Osteocyte (in vitro differentiated cells): ENCODE results near the gene P2RY4. TPM values are rescaled to one million over a fixed set of nuclear protein-coding genes. Genes with fewer than 3 reads are reported as not detected.

ENCODE experiments used
- DNase-seq: peaks from one replicate; pipeline ENCODE4 v3.0.0; 2021; ENCODE audit warnings: mixed read lengths; ENCODE audit not compliant: unreplicated experiment; ENCODE audit errors: extremely low spot score
- H3K27ac Mint-ChIP-seq: one replicate; pipeline ENCODE4 v1.8.0; 2021; ENCODE audit warnings: mild to moderate bottlenecking, mixed read lengths; ENCODE audit not compliant: unreplicated experiment
- H3K27me3 Mint-ChIP-seq: one replicate; pipeline ENCODE4 v1.8.0; 2021; ENCODE audit warnings: mixed read lengths; ENCODE audit not compliant: unreplicated experiment
- H3K36me3 Mint-ChIP-seq: one replicate; pipeline ENCODE4 v1.8.0; 2021; ENCODE audit warnings: mixed read lengths; ENCODE audit not compliant: unreplicated experiment
- H3K4me1 Mint-ChIP-seq: one replicate; pipeline ENCODE4 v1.8.0; 2021; ENCODE audit warnings: mixed read lengths; ENCODE audit not compliant: unreplicated experiment
- H3K4me3 Mint-ChIP-seq: one replicate; pipeline ENCODE4 v1.8.0; 2021; ENCODE audit warnings: mild to moderate bottlenecking, moderate library complexity, mixed read lengths; ENCODE audit not compliant: unreplicated experiment
- H3K9me3 Mint-ChIP-seq: one replicate; pipeline ENCODE4 v1.8.0; 2021; ENCODE audit warnings: mixed read lengths; ENCODE audit not compliant: unreplicated experiment
- total RNA-seq: library from RNA; stranded (reverse); gene quantifications from 2 replicates; pipeline ENCODE4 v1.2.1, GENCODE V29; 2021
- TF ChIP-seq, protein P1 (sequence below): fragments of 200-600 bp; sonication (generic); IDR thresholded peaks from 2 replicates; pipeline ENCODE4 v1.5.0; 2021; ENCODE audit warnings: antibody characterized with exemption, mild to moderate bottlenecking, moderate library complexity

Gene P2RY4
- total RNA-seq, 1 donor from 2014 or later = 0.27 TPM

DNA sequence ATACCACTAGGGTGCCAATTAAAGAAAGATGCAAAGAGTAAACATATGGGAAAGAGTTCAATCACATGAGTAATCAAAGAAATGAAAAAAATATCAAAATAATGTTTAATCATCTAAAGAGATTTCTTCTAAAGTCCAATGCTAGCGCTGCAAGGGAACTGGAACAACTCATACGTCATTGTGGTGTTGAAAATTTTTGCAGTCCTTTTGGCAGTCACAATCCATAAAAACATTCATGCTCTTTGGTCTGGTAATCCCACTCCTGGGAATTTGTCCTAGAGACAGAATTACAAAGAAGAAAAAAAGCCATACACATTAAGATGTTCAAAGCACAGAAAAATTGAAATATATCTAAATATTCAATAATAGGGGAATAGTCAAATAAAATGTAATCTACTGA lies 4.6 kb downstream of the P2RY4 start:
- DNase-seq = no peak
- no peak overlapping the region for H3K4me3 Mint-ChIP-seq
- peaks cover 17% of the 10 kb centered on the region for H3K9me3 Mint-ChIP-seq
- H3K36me3 Mint-ChIP-seq = peaks cover 2% of the 10 kb centered on the region
- H3K27me3 Mint-ChIP-seq = peaks cover 2% of the 10 kb centered on the region
- no peak overlapping the region for H3K27ac Mint-ChIP-seq
- TF ChIP-seq, protein P1, sequence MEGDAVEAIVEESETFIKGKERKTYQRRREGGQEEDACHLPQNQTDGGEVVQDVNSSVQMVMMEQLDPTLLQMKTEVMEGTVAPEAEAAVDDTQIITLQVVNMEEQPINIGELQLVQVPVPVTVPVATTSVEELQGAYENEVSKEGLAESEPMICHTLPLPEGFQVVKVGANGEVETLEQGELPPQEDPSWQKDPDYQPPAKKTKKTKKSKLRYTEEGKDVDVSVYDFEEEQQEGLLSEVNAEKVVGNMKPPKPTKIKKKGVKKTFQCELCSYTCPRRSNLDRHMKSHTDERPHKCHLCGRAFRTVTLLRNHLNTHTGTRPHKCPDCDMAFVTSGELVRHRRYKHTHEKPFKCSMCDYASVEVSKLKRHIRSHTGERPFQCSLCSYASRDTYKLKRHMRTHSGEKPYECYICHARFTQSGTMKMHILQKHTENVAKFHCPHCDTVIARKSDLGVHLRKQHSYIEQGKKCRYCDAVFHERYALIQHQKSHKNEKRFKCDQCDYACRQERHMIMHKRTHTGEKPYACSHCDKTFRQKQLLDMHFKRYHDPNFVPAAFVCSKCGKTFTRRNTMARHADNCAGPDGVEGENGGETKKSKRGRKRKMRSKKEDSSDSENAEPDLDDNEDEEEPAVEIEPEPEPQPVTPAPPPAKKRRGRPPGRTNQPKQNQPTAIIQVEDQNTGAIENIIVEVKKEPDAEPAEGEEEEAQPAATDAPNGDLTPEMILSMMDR = no peak
- no peaks in the 10 kb centered on the region for H3K4me1 Mint-ChIP-seq

DNA sequence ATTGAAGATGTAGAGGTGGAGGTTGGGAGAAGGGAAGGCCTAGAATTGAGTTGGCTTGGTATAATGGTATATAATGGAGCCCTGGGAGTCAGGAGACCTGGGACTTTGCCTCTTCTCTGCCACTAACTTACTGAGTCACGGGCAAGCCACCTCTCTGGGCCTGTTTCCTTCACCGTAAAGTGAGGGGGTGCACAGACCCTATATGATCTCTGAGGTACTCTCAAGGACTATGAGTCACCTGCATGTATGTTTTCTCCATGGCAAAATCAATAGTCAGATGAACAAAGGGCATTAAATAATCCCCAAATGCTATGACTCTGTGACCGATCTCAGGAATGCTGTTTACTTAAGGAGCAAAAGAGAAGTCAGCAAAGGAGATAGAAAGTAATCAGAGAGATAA lies 5.1 kb downstream of the P2RY4 start:
- peaks cover 2% of the 10 kb centered on the region for H3K36me3 Mint-ChIP-seq
- peaks cover 2% of the 10 kb centered on the region for H3K27me3 Mint-ChIP-seq
- no peak overlapping the region for H3K4me3 Mint-ChIP-seq
- no peak for DNase-seq
- H3K4me1 Mint-ChIP-seq = no peaks in the 10 kb centered on the region
- peaks cover 17% of the 10 kb centered on the region for H3K9me3 Mint-ChIP-seq
- TF ChIP-seq, protein P1 = no peak
- H3K27ac Mint-ChIP-seq = no peak overlapping the region

DNA sequence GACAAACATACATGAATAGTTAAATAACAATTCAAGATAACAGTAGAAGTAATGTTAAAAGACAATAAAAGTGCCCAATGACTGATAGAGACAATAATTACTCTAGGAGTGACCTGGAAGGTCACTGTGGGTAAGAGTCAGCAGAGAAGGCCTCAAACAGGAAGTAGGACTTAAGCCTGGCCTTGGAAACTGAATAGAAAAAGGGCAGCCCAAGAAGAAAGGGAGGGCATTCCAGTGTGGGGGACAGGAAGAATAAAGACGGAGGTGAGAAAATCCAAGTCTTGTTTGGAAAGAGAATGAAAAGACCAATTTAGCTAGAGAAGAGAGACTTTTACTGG lies 6.0 kb downstream of the P2RY4 start:
- H3K27ac Mint-ChIP-seq = no peak overlapping the region
- H3K9me3 Mint-ChIP-seq = peaks cover 17% of the 10 kb centered on the region
- H3K4me3 Mint-ChIP-seq = no peak overlapping the region
- no peak for DNase-seq
- no peaks in the 10 kb centered on the region for H3K4me1 Mint-ChIP-seq
- H3K36me3 Mint-ChIP-seq = peaks cover 2% of the 10 kb centered on the region
- H3K27me3 Mint-ChIP-seq = peaks cover 2% of the 10 kb centered on the region
- TF ChIP-seq, protein P1 = no peak

DNA sequence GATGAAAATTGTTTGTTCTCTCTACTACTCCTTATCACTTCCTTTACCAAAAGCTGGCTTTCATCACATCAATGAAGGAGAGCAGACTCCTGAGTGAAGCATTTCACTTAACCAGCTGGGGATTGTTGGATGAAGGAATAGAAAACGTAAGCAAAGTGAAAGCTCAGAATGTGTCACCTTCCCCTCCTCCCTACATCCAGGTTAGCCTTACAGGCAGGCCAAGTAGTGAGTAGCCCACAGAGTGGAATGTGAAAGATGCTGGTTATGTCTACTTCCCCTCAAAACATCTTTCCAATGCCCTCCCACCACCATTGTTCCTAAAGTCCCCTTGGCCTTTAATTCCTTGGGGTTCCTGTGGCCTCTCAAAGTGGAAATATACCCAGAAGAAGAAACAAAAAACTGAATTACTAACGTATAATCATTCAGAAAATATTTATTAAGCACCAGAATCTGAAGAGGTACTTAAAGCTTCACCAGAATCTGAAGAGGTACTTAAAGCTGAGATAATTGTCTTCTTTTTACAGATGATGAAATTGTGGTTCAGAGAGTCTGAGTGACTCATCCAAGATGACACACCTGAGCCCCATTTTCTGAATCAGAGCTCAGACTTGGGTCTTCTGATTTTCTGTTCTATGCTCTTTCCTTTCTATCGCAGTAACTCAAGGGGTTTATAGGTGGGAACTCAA lies 6.5 kb downstream of the P2RY4 start:
- peaks cover 17% of the 10 kb centered on the region for H3K9me3 Mint-ChIP-seq
- TF ChIP-seq, protein P1 = no peak
- H3K4me1 Mint-ChIP-seq = no peaks in the 10 kb centered on the region
- peaks cover 2% of the 10 kb centered on the region for H3K27me3 Mint-ChIP-seq
- DNase-seq = no peak
- no peak overlapping the region for H3K27ac Mint-ChIP-seq
- no peak overlapping the region for H3K4me3 Mint-ChIP-seq
- peaks cover 2% of the 10 kb centered on the region for H3K36me3 Mint-ChIP-seq

DNA sequence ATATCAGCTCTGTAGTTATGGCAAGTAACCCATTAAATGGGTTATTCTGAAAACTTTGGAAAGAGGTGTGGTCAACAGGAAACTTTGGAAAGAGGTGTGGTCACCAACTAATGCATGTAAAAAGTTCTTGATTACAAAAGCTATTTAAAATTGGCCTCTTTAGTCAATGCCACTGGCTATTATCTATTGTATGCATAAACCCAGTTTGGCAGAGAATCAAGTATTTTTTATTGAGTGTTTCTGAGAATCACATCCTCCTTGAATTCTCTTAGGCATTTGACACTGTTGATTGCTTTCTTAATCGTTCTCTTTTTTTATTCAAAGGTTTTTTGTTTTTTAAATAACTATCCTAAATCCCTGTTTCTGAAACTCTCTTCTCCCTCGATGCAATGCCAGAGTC lies 7.5 kb downstream of the P2RY4 start:
- Mint-ChIP-seq H3K4me3 (no peak overlapping the region), H3K27me3 (peaks cover 2% of the 10 kb centered on the region), H3K4me1 (no peaks in the 10 kb centered on the region), H3K9me3 (peaks cover 17% of the 10 kb centered on the region), H3K27ac (no peak overlapping the region), H3K36me3 (peaks cover 2% of the 10 kb centered on the region)
- DNase-seq = no peak
- TF ChIP-seq, protein P1 = no peak
